NCI-H2029 (cell line): ENCODE results near the gene QKI.

Source experiments
- DNase-seq: peaks from one replicate; lab custom pipeline; 2025; lab: John Stamatoyannopoulos, UW

QKI gene

GRCh38 chr6:163392533-163392932 is 22.0 kb upstream of the QKI start:
- no peak for DNase-seq

GRCh38 chr6:163393923-163394322 is 20.6 kb upstream of the QKI start:
- no peak for DNase-seq

- DNase-seq: no peak
These were observed 19.9 kb upstream of the QKI start for GRCh38 chr6:163394659-163395058.

- DNase-seq: no peak
These were observed 19.2 kb upstream of the QKI start for GRCh38 chr6:163395122-163395830.

GRCh38 chr6:163395831-163396185 is 18.7 kb upstream of the QKI start:
- no peak for DNase-seq

- no peak for DNase-seq
These were observed 17.2 kb upstream of the QKI start for GRCh38 chr6:163397326-163397725.

- DNase-seq: no peak
These were observed 16.4 kb upstream of the QKI start for GRCh38 chr6:163398115-163398514.

- no peak for DNase-seq
These were observed 15.7 kb upstream of the QKI start for GRCh38 chr6:163398815-163399214.

- DNase-seq: no peak
These were observed 14.0 kb upstream of the QKI start for GRCh38 chr6:163400509-163400908.

GRCh38 chr6:163401039-163401885 is 13.3 kb upstream of the QKI start:
- DNase-seq: no peak

- DNase-seq: no peak
These were observed 11.9 kb upstream of the QKI start for GRCh38 chr6:163402616-163403015.

- DNase-seq: no peak
These were observed 9.7 kb upstream of the QKI start for GRCh38 chr6:163404825-163405265.

- peak; percentile 15 for DNase-seq
These were observed 8.9 kb upstream of the QKI start for GRCh38 chr6:163405412-163406309.

GRCh38 chr6:163406366-163406765 is 8.2 kb upstream of the QKI start:
- DNase-seq: no peak

- DNase-seq: no peak
These were observed 7.7 kb upstream of the QKI start for GRCh38 chr6:163406830-163407229.

GRCh38 chr6:163408352-163408991 is 6.0 kb upstream of the QKI start:
- DNase-seq: no peak

- no peak for DNase-seq
These were observed 4.8 kb upstream of the QKI start for GRCh38 chr6:163409712-163410111.

- no peak for DNase-seq
These were observed 2.2 kb upstream of the QKI start for GRCh38 chr6:163412341-163412740.

GRCh38 chr6:163412801-163413344 is 1.6 kb upstream of the QKI start:
- no peak for DNase-seq

GRCh38 chr6:163413345-163414116 is 987 bp upstream of the QKI start:
- peak; percentile 71 for DNase-seq
